ENCODE data around the gene NOL7. TPM values are rescaled to one million over a fixed set of nuclear protein-coding genes. Genes with fewer than 3 reads are reported as not detected.

Gene NOL7
- total RNA-seq, 1 experiment from 2014 or later = 222 TPM

DNA sequence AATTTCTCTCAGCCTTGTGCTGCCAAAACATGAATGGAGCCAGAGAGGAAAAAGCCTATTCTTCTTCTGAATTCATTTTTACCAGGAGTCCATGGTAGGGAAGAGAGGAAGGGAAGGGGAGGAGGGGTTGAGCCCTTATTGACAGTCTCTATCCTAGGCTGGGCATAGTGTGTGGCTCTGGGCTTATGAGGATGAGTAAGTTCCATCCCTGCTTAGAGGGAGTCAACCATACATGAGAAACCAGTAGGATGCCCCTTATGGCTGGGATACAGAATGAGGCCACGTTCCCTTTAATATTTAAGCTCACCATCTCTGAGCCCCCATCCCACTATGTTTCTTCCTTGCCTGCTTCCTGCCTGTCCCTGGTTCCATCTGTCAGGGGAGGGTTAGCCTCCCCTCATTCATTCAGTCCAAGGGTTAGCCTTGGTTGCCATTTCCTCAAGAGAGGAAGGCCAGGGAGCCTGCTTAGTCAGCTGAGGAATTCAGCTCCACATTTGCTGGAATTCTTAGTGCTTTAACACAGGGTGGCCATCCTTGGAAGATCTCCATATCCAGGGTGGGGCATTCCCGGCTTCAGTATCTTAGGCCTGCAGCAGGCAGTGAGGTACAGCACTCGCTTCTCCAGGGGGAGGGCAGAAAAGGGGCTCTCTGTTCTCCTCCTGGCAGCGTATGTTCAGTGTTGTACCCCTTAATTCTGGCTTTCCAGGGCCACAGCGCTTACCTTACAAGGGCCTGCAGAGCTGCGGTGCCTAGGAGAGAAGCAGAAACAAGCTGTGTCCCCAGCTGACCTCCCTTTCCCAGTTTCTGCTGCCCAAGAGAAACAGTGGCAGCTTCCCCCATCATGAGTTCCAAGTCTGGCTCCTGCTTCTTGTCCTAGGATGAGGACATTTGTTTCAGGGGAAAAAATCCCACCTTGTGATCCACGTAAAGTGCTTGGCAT, 28.3 kb upstream of the NOL7 start:
- DNase-seq = no peak
- H3K9me3 ChIP-seq = no peaks in the 10 kb centered on the region
- no peaks in the 10 kb centered on the region for H3K27me3 ChIP-seq
- H3K36me3 ChIP-seq = peaks cover 30% of the 10 kb centered on the region
- H3K4me3 ChIP-seq = no peak overlapping the region

DNA sequence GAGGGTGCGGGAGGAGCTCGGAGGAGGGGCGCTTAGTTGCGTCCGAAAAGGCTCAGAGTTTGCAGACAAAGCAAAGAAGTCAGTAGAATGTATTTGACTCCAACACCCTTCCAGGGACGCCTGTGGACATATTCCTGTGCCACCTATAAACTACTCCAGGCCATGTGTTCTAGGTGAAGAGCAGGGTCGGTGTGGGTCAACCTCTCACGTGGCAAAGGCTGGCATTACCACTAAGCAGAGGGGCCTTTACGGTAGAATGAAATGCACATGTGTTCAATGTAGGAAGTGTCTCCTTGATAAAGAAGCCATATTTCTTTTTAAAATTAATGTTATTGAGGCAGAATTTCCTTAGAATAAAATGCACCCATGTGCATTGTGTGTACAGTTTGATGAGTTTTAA, 25.3 kb upstream of the NOL7 start:
- no peaks in the 10 kb centered on the region for H3K27me3 ChIP-seq
- no peaks in the 10 kb centered on the region for H3K9me3 ChIP-seq
- no peak for DNase-seq
- no peak overlapping the region for H3K4me3 ChIP-seq
- peaks cover 26% of the 10 kb centered on the region for H3K36me3 ChIP-seq

DNA sequence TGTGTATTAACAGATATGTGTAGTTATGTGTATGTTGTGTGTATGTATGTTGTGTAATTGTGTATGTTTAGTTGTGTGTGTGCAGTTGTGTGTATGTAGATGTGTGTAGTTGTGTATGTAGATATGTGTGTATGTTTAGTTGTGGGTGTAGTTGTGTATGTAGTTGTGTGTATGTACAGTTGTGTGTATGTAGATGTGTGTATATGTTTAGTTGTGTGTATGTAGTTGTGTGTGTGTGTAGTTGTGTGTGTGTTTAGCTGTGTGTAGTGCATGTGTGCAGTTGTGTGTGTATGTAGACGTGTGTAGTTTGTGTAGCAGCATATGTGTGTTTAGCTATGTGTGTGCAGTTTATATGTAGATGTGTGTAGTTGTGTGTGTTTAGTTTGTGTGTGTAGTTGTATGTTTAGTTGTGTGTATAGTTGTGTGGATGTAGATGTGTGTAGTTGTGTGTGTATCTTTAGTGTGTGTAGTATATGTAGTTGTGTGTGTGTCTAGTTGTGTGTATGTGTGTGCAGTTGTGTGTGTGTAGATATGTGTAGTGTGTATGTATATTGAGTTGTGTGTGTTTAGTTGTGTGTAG, 24.5 kb upstream of the NOL7 start:
- DNase-seq = no peak
- peaks cover 33% of the 10 kb centered on the region for H3K36me3 ChIP-seq
- H3K9me3 ChIP-seq = no peaks in the 10 kb centered on the region
- no peaks in the 10 kb centered on the region for H3K27me3 ChIP-seq
- no peak overlapping the region for H3K4me3 ChIP-seq

DNA sequence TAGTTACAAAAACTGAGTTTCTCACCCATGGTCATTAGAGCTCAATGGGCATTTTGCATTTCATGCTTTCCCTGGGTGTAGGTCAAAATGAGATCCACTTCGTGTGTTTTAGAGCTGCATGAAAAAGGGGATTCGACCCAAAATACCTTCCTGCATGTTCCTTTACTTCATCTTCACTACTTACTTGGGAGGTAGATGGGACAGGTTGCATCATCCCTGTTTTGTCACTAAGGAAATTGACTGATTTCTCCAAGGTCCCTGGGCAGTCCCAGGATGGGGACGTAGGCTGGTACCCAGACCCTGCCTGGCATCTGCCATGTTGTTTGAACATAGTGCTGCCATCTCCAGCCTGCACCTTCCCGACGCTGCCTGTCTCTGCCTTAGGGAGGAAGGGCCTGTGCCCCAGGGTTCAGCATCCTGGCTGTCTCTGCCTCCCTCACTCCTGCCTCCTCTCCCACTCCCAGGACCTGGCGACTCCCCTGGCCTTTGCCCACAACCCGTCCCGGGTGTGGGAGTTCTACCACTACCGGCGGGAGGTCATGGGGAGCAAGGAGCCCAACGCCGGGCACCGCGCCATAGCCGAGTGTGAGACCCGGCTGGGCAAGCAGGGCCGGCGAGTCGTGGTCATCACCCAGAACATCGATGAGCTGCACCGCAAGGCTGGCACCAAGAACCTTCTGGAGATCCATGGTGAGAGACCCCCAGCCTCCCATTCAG, 23.8 kb upstream of the NOL7 start:
- Histone ChIP-seq H3K27me3 (no peaks in the 10 kb centered on the region), H3K9me3 (no peaks in the 10 kb centered on the region)
- no peak for DNase-seq

DNA sequence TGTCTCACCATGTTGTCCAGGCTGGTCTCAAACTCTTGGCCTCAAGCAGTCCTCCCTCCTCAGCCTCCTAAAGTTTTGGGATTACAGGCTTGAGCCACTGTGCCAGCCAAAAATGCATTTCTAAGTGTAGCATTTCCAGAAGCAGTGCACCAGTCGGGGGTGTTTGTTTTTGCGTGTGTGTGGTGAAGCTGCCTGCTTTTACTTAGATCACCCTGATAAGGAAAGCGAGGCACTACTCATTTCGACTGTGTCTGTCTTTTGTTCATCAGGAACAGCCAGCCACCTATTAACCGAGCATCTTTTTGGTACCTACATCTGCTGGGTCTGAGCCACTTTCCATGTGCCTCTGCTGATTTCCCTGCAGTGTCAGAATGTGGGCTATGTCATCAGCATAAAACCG, 22.0 kb upstream of the NOL7 start:
- DNase-seq = no peak
- H3K27me3 ChIP-seq = no peaks in the 10 kb centered on the region
- H3K9me3 ChIP-seq = no peaks in the 10 kb centered on the region
- no peak overlapping the region for H3K4me3 ChIP-seq
- H3K36me3 ChIP-seq = peaks cover 40% of the 10 kb centered on the region

More for the DNA sequence above, 23.8 kb upstream of the NOL7 start:
- no peak overlapping the region for H3K4me3 ChIP-seq
- peaks cover 36% of the 10 kb centered on the region for H3K36me3 ChIP-seq

DNA sequence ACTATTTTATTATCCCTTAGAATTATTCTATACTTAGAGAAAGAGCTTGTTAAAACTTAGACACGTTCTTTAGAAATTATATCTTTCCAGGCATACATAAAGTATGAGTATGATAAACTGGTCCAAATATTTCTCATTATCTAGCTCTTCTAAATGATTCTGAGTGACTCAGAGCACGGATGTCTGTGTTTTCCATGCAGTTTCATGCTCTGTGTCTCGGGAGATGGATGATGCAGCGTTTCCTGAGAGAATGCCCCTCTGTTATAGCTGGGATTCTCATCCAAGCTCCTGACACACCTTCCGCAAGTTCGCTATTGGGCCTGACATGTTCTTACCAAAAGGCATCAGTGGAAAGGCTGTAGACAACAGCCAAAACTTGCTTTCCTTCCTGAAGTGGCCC, 21.4 kb upstream of the NOL7 start:
- no peaks in the 10 kb centered on the region for H3K9me3 ChIP-seq
- DNase-seq = no peak
- H3K36me3 ChIP-seq = peaks cover 36% of the 10 kb centered on the region
- H3K4me3 ChIP-seq = no peak overlapping the region
- H3K27me3 ChIP-seq = no peaks in the 10 kb centered on the region

DNA sequence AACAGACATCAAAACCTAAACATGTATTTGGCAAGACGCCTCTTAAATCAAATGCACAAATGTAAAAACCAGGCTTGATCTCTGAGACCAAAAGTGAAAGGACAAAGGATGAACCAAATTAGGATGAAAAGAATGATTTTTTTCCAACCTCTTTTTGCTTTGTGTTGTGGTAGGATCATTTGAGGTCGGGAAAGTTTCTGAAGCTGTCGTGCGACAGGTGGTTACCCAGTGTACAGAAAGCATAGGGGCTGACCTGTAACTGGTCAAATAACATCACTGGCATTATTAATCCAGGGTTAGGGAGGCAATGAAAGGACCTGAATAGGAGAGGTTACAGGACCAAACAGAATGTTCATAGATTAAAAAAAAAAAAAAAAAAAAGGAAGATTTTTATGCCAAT, 18.1 kb upstream of the NOL7 start:
- Histone ChIP-seq H3K36me3 (peaks cover 27% of the 10 kb centered on the region), H3K4me3 (no peak overlapping the region), H3K27me3 (no peaks in the 10 kb centered on the region), H3K9me3 (no peaks in the 10 kb centered on the region)
- DNase-seq = no peak

DNA sequence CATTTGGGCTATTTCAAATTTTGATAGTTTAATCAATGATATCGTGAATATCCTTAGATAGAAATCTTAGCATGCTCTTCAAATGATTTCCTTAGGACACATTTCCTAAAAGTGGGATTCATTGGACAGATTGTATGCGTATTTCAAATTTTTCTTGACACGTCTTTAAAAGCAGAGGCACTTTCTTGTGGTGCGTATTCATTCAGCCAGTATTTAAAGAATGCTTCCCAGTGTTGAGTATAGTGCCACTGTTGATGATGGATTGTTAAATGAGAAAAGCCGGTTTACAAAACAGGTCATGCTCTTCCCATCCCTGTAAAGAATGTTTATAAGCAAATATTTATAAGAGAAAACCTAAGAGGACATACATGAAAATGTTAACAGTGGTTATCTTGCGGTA, 15.1 kb upstream of the NOL7 start:
- DNase-seq = no peak
- H3K4me3 ChIP-seq = no peak overlapping the region
- peaks cover 25% of the 10 kb centered on the region for H3K36me3 ChIP-seq
- no peaks in the 10 kb centered on the region for H3K9me3 ChIP-seq
- H3K27me3 ChIP-seq = no peaks in the 10 kb centered on the region

DNA sequence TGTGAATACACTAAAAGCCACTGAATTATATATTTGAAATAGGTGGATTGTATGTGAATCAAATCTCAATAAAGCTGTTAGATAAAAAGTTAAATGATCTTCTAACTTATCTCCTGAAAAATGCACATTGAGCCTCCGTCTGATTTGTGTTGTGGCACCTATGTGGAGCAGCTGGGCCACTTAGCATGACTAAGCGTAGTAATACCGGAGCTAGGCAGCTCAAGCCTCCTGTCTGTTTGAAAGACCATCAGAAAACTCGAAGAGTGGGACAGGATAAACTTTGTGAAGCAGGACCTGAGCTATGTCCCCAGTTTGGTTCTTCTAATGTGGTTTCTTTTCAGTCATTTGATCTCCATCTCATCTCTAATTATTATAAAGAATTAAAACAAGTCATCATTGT, 11.0 kb upstream of the NOL7 start:
- Histone ChIP-seq H3K4me3 (no peak overlapping the region), H3K27me3 (no peaks in the 10 kb centered on the region), H3K36me3 (peaks cover 11% of the 10 kb centered on the region), H3K9me3 (no peaks in the 10 kb centered on the region)
- no peak for DNase-seq

DNA sequence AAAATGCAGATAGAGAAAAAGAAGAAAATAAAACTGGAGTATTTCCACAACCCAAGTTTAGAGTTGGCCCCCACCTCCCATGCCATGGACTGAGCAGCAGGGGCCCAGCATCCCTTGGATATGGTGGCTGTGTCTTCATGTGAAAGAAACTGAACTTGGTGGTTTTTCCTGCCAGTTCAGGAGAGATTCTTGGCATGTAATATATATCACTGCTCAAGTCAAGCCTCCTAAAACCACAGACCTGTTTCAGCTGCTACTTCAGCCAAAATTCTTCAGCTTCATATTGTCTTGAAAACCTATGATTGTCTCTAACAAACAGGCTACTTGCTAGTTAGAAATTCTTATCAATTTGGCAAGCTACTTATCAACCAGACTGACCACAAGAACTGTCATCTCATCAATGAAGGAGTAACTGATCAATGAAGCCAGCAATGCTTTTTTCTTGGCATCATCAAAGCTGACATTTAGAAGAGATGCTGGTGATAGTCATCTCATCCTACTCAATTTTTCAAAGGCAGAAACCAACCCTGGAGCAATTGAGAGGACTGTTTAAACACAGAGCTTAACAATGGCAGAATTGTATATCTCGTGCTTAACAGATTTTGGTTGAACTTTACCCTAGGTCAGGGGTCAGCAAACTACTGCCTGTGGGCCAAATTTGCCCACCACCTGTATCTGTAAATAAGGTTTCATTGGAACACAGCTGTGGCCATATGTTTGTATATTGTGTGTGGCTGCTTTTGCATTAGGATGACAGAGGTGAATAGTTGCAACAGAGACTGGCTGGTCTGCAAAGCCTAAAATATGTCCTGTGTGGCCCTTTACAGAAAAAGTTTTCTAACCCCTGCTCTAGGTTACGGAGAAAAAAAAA, 10.4 kb upstream of the NOL7 start:
- Histone ChIP-seq H3K4me3 (no peak overlapping the region), H3K36me3 (peaks cover 11% of the 10 kb centered on the region), H3K9me3 (no peaks in the 10 kb centered on the region), H3K27me3 (no peaks in the 10 kb centered on the region)
- no peak for DNase-seq

DNA sequence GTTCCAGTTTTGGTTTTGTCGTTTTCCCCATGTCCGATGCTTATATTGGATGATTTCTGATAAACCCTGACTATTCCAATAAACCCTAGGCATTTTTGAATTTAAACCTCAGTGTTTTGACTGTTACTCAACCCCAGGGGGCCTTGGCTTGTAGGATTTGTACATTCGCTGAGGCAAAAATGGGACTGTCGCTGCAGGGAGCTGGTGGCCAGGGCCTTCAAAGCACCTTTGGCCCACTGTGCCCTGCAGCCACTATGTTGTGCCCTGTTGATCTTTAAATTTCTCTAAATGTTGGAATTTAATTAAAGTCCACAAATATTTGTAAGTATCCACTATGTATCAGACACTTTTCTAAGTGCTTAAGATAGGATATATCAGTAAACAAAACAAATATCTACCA, 9.5 kb upstream of the NOL7 start:
- Histone ChIP-seq H3K4me3 (no peak overlapping the region), H3K27me3 (no peaks in the 10 kb centered on the region), H3K36me3 (peaks cover 11% of the 10 kb centered on the region), H3K9me3 (no peaks in the 10 kb centered on the region)
- no peak for DNase-seq

DNA sequence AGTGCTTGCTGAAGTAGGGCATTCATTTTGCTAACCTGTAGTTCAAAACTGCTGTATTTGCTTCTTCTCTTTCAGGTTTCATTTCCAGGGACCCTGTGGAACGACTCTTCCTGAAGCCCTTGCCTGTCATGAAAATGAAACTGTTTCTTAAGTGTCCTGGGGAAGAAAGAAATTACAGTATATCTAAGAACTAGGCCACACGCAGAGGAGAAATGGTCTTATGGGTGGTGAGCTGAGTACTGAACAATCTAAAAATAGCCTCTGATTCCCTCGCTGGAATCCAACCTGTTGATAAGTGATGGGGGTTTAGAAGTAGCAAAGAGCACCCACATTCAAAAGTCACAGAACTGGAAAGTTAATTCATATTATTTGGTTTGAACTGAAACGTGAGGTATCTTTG, 3.4 kb upstream of the NOL7 start:
- Histone ChIP-seq H3K4me3 (no peak overlapping the region), H3K27me3 (no peaks in the 10 kb centered on the region), H3K9me3 (no peaks in the 10 kb centered on the region), H3K36me3 (peaks cover 5% of the 10 kb centered on the region)
- no peak for DNase-seq

DNA sequence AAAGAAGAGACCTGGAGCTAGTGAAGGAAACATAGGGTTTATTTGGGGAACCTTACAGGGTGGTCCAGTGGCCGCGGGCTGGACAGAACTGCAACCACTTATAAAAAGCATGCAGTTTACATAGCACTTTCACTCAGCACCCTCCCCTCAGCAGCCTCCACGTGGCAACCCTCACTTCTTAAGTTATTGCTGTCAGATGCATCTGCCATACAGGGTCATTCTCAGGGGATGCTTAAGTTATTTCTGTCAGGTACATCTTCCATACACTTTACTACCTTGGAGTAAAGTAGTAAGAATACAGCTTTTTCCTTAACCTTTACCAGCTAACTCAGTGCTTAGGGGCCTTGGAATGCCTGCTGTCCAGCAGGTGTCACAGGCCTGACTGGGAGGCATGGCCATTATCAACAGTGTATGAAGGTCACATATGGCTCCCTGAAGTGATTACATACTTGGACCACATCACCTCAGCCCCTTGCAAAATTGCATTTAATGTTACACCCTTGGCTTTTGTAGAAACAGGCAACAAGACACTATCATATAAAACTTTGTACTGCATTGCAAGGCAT, 2.0 kb upstream of the NOL7 start:
- Histone ChIP-seq H3K27me3 (no peaks in the 10 kb centered on the region), H3K4me3 (no peak overlapping the region), H3K9me3 (no peaks in the 10 kb centered on the region), H3K36me3 (peaks cover 18% of the 10 kb centered on the region)
- no peak for DNase-seq

DNA sequence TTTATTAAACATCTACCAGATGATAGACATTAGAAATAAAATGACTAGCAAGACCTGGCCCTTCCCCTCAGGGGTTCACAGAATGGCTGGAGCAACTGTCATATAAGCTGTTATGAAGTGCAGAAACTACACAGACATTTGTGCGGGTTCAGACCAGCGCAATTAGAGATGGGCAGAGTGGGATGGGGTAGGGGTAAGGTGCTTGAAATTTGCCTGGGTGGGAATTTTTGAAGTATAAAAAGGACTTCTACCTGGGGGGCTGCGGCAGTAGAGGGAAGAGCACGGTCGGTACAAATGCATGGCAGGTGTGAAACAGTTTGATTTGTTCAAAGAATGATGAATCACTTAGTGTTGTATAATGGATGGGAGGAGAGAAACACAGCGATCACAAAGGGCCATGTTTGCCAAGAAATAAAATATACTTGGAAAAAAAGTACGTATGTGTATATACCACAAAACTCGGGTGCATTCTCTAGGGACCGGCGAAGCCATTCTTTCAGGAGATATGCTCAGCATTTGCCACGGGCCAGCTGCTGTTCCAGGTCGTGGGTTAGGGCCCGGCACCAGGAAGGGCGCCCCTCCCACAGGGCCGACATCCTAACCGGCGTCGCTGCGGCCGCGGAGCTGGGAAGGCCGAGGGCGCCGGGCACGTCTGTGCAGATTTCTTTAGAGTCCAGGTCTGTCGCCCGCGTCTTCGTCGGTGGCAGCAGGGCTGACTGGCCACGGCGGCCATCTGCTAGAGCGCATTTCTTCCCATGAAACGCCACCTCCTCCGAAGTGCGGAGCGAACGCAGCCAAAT, 809 bp upstream of the NOL7 start:
- peaks cover 28% of the 10 kb centered on the region for H3K36me3 ChIP-seq
- no peaks in the 10 kb centered on the region for H3K27me3 ChIP-seq
- peak overlapping the region; percentile 72 for H3K4me3 ChIP-seq
- H3K9me3 ChIP-seq = no peaks in the 10 kb centered on the region
- DNase-seq = peak; percentile 77

DNA sequence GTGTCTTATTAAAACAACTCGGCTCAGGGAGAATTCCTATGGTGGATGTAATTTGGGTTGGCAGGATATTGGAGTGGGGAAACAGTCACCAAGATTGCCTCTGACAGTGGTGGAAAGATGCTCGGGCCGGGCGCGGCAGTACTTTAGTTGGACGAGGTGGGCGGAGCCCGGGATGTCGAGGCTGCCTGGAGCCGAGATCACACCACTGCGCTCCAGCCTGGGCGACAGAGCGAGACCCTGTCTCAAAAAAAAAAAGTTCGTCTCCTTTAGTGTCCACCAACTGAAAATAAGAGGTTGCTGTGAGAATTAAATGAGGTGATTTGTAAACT, 621 bp downstream of the NOL7 start:
- H3K36me3 ChIP-seq = peaks cover 43% of the 10 kb centered on the region
- DNase-seq = peak; percentile 65
- H3K9me3 ChIP-seq = no peaks in the 10 kb centered on the region
- peak overlapping the region; percentile 72 for H3K4me3 ChIP-seq
- H3K27me3 ChIP-seq = no peaks in the 10 kb centered on the region

DNA sequence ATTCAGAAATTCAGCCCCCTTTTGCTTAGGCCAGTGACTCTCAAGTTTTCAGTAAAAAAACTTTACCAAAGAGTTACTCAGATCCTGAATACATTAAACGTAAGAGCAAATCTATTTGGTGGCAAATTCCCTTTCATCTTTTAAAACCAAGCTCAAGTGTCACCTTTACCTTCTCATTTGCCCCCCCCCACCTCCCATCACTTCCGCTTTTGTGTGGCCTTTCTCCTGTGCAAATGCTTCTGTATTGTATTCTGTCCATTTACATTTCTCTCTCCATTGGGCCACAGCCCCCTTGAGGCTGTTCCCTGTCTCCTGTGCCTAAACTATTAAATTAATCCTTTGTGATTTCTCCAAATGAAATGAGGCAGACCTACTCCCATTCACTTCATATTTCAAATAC, 1.9 kb downstream of the NOL7 start:
- H3K36me3 ChIP-seq = peaks cover 56% of the 10 kb centered on the region
- H3K27me3 ChIP-seq = no peaks in the 10 kb centered on the region
- DNase-seq = no peak
- peak overlapping the region; percentile 72 for H3K4me3 ChIP-seq
- H3K9me3 ChIP-seq = no peaks in the 10 kb centered on the region

Data from MG63 (cell line).